GM12865 (cell line): ENCODE measurements around the gene TM4SF5.

Experiments used
- DNase-seq: peaks from one replicate; pipeline ENCODE4 v3.0.0; 2010; ENCODE audit warnings: low read depth
- H3K4me3 ChIP-seq: 2 replicates; pipeline ENCODE4 v1.5.1; 2011; ENCODE audit warnings: mild to moderate bottlenecking, low read depth, low read length, control low read depth
- TF ChIP-seq, protein P1 (sequence below): IDR thresholded peaks from 2 replicates; pipeline ENCODE4 v1.5.1; 2011; ENCODE audit warnings: low read length, control low read depth, low read depth, inconsistent platforms; ENCODE audit not compliant: insufficient read depth; ENCODE audit errors: missing control alignments

TM4SF5 gene

DNA sequence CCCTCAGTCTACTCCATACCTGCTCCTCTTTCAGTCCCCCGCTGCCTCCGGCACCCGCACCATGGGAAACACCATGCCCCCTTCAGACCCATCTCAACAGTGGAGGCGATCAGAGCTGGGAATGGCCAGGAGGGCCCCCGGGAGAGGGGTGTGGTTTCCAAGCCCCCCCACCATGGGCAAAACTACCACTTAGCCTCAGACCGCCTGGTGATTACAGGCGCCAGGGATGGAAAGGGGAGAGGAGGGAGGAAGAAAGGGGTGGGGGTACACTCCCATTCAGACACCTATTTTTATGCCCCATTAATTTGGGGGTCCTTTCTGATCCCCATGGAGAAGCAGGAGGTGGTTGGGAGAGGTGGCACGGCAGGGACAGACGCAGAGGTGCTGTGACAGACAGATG lies 30.5 kb downstream of the TM4SF5 start, which contains the start of gene C17orf114:
TSS of gene C17orf114 (minus strand) at position 101 of the 400 bp plus-strand sequence.
- no peak within 1 kb of the TSS for H3K4me3 ChIP-seq
- TF ChIP-seq, protein P1, sequence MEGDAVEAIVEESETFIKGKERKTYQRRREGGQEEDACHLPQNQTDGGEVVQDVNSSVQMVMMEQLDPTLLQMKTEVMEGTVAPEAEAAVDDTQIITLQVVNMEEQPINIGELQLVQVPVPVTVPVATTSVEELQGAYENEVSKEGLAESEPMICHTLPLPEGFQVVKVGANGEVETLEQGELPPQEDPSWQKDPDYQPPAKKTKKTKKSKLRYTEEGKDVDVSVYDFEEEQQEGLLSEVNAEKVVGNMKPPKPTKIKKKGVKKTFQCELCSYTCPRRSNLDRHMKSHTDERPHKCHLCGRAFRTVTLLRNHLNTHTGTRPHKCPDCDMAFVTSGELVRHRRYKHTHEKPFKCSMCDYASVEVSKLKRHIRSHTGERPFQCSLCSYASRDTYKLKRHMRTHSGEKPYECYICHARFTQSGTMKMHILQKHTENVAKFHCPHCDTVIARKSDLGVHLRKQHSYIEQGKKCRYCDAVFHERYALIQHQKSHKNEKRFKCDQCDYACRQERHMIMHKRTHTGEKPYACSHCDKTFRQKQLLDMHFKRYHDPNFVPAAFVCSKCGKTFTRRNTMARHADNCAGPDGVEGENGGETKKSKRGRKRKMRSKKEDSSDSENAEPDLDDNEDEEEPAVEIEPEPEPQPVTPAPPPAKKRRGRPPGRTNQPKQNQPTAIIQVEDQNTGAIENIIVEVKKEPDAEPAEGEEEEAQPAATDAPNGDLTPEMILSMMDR = no peak
- DNase-seq = no peak

DNA sequence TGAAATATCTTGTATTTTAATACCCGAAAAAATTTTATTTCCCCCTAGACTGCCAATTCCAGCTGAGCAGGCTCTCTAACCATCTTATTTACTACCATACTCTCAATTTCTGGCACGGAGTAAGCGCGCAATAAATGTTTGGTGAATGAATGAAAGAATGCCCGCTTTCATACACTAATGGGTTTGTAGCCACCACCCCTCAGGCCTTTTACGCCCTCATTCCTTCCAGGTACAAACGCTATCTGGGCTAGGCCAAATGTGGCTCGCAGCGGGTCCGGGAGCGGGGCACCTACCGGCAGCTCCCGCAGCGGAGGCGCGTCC lies 34.7 kb downstream of the TM4SF5 start:
- no peak for DNase-seq

DNA sequence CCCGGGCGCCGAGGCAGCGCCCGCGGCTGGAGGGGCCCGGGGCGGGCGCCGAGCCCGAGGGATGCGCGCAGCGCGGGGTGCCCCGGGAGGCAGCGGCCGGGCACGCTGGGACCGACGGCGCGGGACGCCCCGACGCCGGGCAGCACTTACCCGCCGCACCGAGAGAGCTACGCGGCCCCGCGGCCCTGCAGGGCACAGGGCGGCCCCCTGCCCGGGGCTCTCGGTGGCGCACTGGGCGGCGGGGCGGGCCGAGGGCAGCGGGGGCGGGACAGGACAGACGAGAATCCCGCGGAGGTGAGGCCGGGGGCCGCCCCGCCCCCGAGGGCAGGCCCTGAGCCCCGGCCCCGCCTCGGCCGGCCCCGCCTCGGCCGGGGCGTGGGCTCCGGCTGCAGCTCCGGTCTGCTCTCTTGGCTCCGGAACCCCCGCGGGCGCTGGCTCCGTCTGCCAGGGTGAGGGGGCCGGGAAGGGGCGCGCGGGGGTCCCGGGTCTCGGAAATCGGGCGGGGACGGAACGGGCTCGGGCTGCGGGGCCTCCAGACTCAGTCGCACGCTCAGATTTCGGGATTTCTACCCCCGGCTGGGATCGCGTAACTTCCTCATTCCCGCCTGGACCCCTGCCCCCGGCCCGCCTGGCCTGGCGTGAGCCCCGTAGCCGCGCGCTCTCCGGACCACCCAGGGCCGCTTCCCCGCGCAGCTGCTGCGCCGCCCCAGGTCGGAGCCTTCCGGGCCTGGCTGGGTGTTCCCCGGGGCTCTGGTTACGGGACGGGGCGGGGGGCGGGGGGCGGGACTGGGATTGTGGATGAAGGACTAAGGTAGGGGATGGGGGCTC lies 35.3 kb downstream of the TM4SF5 start, which contains the start of gene PLD2:
TSS of gene PLD2 (plus strand) at position 376 of the 828 bp plus-strand sequence. CDS start 621 bp downstream, outside the sequence.
- DNase-seq = peak; percentile 89
- TF ChIP-seq, protein P1 = no peak
- peak within 1 kb of the TSS; percentile 82 for H3K4me3 ChIP-seq

More for the DNA sequence above, 34.7 kb downstream of the TM4SF5 start:
- peak overlapping the region; percentile 42 for H3K4me3 ChIP-seq
- TF ChIP-seq, protein P1 = no peak

DNA sequence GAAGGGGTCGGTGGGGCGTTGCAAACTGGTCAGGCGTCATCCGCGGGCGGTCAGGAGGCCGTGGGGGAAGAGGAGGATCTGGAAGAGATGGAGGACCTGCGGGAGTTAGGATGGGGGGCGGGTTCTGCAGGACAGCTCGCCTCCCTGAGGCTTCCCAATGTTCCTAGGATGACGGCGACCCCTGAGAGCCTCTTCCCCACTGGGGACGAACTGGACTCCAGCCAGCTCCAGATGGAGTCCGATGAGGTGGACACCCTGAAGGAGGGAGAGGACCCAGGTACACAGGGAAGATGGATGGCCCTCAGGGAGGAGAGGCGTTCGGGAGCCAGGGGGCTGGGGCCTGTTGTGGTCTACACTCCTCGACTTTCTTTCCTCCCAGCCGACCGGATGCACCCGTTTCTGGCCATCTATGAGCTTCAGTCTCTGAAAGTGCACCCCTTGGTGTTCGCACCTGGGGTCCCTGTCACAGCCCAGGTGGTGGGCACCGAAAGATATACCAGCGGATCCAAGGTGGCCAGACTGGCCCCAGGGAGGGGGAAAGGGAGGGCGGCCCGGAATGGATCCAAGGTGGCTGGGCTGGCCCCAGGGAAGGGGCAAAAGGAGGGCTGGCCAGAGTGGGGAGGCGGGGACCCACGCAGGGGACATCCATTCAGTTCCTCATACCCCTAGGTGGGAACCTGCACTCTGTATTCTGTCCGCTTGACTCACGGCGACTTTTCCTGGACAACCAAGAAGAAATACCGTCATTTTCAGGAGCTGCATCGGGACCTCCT lies 36.1 kb downstream of the TM4SF5 start:
- TF ChIP-seq, protein P1 = no peak
- peak overlapping the region; percentile 82 for H3K4me3 ChIP-seq
- no peak for DNase-seq

DNA sequence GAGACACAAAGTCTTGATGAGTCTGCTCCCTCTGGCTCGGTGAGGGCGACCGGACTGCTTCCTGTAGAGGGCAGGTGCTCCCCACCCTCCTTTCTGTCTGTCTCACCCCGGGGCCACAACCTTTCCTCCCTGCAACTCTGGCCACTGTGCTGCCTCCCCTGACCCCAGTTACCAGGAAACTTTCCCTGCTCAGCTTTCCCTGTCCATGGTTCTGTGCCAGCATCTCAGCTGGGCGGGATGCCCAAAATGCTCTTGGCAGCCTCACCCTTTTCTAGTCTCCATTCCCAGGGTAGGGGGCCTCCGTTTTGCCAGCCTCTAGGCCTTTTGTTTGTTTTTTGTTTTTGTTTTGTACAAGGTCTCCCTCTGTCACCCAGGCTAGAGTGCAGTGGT lies 36.7 kb downstream of the TM4SF5 start:
- DNase-seq = no peak
- no peak overlapping the region for H3K4me3 ChIP-seq
- TF ChIP-seq, protein P1 = no peak

DNA sequence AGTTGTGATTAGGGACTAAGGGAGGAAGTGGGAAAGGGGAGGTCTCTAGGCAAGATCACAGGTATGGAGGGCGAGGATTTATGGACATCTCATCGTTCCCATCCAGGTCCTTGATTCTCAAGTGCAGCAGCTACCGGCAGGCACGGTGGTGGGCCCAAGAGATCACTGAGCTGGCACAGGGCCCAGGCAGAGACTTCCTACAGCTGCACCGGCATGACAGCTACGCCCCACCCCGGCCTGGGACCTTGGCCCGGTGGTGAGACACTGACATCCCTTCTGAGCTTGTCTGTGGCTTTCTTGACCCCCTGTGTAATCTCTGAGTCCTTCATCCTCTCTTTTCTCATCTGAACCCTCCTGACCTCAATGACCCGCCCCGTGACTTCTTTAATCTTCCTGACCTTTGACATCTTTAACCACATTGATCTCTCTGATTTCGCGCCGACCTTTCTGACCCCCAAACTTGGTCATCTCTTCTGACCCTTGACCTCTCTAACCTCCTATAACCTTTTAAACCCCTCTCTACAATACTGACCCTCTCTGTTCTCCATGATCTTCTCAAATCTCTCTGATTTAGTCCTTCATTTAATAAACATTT lies 39.1 kb downstream of the TM4SF5 start:
- TF ChIP-seq, protein P1 = no peak
- no peak for DNase-seq
- no peak overlapping the region for H3K4me3 ChIP-seq
